ENCODE results near the gene PDILT.
"Not testable (repeated sequence)": the region's sequence is repeated elsewhere in the genome, so short reads cannot be mapped to it uniquely, and the experiment has no call there.

Gene PDILT

DNA sequence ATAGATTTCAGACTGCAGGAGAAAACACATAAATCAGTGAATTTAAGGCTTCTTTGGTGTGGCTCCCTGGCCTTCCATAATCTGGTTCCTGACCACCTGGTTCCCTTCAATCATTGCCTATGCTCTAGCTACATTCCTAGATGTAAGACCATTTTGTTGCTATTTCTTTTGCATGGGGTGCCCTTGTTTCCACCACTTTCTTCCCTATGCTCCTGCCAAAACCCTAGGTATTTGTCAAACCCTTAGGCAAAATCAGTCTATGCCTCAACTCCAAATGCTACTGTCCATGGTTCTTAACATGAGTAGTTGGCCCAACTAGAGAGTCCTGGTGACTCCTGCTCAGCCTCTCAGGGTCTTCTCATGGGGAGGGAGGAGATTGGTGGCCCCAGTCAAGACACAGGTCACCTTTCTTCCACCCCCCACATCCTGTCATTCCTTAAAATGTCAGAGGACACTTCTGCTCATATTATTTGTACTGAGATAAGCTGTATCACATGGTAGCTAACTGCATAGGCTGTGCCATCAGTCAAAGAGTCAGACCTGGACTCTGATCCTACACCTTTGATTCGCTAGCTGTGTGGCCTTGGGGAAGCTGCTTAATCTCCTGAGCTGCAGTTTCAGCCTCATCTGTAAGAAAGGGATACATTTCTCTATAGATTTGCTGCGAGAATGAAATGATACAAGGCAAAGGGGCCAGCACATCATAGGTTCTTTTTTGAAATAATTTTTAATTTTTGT, 19.8 kb upstream of the PDILT start:
- TF ChIP-seq, protein P1, sequence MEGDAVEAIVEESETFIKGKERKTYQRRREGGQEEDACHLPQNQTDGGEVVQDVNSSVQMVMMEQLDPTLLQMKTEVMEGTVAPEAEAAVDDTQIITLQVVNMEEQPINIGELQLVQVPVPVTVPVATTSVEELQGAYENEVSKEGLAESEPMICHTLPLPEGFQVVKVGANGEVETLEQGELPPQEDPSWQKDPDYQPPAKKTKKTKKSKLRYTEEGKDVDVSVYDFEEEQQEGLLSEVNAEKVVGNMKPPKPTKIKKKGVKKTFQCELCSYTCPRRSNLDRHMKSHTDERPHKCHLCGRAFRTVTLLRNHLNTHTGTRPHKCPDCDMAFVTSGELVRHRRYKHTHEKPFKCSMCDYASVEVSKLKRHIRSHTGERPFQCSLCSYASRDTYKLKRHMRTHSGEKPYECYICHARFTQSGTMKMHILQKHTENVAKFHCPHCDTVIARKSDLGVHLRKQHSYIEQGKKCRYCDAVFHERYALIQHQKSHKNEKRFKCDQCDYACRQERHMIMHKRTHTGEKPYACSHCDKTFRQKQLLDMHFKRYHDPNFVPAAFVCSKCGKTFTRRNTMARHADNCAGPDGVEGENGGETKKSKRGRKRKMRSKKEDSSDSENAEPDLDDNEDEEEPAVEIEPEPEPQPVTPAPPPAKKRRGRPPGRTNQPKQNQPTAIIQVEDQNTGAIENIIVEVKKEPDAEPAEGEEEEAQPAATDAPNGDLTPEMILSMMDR (IDR thresholded peaks at IDR 0.05; ENCODE audit: borderline replicate concordance, control extremely low read depth, extremely low read depth, insufficient read depth, missing control alignments), result no peak
- in situ Hi-C loops (cut with MboI; ENCODE audit: low sequenced_read_pairs, unreplicated experiment), result no loop called here
- no peak for DNase-seq (ENCODE audit: low spot score)

DNA sequence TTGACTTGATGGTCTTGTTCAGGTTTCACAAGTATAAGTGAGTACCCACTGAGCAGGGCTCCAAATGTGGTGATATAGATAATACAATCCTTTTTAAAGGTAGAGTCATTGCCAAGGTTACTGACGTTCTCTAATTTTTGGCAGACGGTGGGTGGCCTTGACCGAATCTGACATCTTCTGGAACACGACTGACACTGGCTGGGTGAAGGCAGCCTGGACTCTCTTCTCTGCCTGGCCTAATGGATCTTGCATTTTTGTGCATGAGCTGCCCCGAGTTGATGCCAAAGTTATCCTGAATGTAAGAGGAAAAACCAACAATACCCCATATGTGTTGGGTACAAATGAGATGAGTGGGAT, 19.2 kb upstream of the PDILT start:
- in situ Hi-C loops (cut with MboI; ENCODE audit: low sequenced_read_pairs, unreplicated experiment); DNase-seq (ENCODE audit: low spot score): not testable (repeated sequence)

DNA sequence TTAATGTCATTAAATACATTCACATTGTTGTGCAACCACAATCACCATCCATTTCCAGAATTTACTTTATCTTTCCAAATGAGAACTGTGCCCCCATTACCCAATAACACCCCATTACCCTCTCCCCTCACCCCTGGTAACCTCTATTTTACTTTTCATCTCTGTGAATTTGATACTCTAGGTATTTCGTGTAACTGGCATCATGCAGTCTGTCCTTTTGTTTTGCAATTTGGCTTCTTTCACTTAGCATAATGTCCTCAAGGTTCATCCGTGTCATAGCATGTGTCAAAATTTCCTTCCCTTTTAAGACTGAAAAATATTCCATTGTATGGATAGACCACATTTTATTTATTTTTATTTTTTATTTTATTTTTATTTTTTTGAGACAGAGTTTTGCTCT, 17.2 kb upstream of the PDILT start:
- DNase-seq (ENCODE audit: low spot score); in situ Hi-C loops (cut with MboI; ENCODE audit: low sequenced_read_pairs, unreplicated experiment): not testable (repeated sequence)

DNA sequence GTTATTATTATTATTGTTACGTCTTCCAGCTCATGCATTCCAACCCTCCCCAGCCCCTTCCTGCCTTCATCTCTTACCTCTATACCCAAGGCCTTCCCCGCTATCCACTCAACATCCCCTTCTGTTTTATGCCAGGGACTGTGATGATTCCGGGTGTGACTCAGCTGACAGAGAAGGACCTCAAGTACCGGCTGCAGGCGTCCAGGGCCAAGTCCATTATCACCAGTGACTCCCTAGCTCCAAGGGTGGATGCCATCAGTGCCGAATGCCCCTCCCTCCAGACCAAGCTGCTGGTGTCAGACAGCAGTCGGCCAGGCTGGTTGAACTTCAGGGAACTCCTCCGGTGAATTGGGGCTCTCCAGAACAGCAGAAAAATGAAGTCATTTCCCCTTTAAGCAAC, 14.6 kb upstream of the PDILT start:
- in situ Hi-C loops (cut with MboI; ENCODE audit: low sequenced_read_pairs, unreplicated experiment); DNase-seq (ENCODE audit: low spot score): not testable (repeated sequence)

DNA sequence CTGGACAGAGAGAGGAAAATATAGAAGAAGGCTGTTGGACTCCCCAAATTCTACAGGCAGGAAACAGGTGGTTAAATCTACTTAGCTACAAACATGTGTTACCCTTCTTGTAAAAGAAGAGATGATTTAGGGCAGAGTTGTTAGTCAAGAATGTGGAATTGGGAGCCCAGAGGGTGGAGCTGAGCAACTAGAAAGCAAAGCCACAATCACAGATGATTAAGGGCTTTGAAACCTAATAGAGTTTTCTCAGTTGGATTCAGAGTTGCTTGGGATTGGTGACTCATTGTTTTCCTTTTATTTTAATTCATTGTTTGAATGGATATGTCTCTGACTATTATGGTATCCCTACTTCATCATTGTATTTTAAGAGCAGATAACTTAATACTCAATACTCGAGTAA, 11.0 kb upstream of the PDILT start:
- in situ Hi-C loops (cut with MboI; ENCODE audit: low sequenced_read_pairs, unreplicated experiment), result no loop called here
- TF ChIP-seq, protein P1 (IDR thresholded peaks at IDR 0.05; ENCODE audit: borderline replicate concordance, control extremely low read depth, extremely low read depth, insufficient read depth, missing control alignments), result no peak
- no peak for DNase-seq (ENCODE audit: low spot score)

DNA sequence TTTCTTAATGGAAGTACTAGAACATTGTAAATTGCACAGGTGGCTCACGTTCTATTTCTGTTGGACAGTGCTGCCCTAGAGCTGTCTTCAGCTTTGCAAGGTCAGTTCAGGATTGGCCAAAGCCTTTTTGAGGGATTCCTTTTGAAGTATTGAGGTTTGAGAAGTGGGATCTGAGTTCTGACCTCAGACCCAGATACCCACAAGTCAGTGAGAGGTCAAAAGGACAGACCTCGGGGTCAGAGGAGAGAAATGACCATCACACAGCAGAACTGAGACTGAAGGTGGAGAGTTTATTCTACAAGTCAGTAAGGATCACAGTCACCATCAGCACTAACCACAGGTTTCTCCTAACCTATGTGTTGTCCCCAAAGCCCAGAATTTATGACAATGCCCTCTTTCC, 6.5 kb upstream of the PDILT start:
- no peak for DNase-seq (ENCODE audit: low spot score)
- in situ Hi-C loops (cut with MboI; ENCODE audit: low sequenced_read_pairs, unreplicated experiment), result no loop called here
- TF ChIP-seq, protein P1 (IDR thresholded peaks at IDR 0.05; ENCODE audit: borderline replicate concordance, control extremely low read depth, extremely low read depth, insufficient read depth, missing control alignments), result no peak

DNA sequence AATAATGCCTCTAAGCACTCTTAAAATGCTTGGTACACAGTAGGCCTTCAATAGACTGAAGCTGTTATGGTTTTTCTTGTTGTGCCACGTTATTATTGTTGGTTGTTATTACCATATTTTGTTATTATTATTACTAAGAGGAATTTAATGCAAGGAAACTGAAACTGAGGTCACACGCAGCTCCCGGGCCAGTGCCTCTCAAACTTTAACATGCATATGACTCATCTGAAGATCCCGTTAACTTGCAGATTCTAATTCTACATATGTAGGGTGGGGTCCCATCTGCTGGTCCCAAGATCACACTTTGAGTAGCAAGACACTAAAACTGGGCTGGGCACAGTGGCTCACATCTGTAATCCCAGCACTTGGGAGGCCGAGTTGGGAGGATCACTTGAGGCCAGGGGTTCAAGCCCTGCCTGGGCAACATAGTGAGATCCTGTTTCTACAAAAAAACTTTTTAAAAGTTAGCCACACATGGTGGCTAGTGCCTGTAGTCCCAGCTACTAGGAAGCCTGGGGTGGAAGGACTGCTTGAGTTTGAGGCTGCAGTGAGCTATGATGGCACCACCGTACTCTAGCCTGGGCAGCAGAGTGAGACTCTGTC, 5.7 kb upstream of the PDILT start:
- peak; percentile 47 for DNase-seq (ENCODE audit: low spot score)
- TF ChIP-seq, protein P1 (IDR thresholded peaks at IDR 0.05; ENCODE audit: borderline replicate concordance, control extremely low read depth, extremely low read depth, insufficient read depth, missing control alignments), result no peak
- in situ Hi-C loops (cut with MboI; ENCODE audit: low sequenced_read_pairs, unreplicated experiment), result no loop called here

DNA sequence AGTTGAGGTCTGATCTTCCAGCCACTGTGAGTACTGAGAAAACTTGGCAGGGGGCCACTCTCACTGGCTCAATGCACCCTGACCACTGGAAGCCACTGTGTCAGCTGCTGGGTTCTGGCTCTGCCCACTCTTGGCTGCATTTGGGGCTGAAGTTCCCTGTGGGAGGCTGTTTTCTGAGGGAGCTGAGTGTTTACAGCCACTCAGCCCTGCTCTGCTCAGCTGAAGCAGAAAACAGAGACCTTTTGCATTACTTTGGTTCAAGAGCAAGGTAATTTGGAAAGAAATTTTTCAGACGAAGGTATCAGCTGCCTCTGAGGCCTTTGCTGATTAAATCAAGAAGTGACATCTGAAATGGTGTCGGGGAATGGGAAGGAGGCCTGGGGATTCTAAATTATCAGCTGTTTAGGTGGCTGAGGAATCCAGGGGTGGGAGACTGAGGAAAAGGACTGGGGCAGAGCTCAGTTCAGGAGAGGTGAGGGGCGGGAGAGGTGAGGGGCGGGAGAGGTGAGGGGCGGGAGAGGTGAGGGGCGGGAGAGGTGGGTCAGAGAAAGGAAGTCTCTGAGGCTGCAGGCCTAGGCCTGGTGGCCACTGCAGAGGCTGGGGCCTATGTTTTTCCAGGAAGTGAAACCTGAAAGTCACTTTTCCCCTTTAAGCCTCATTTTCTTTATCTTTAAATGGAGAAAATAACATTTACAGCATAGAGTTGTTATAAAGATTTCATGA, 5.0 kb upstream of the PDILT start, which contains the start of gene ACSM5:
Gene ACSM5, plus strand, starts transcription at position 137 of the 723 bp plus-strand sequence. CDS start 1,951 bp downstream, outside the sequence.
- TF ChIP-seq, protein P1 (IDR thresholded peaks at IDR 0.05; ENCODE audit: borderline replicate concordance, control extremely low read depth, extremely low read depth, insufficient read depth, missing control alignments), result no peak
- in situ Hi-C loops (cut with MboI; ENCODE audit: low sequenced_read_pairs, unreplicated experiment), result no loop called here
- peak; percentile 40 for DNase-seq (ENCODE audit: low spot score)

All from GM13976 (cell line).